WTC11 (cell line): ENCODE measurements around the gene CLP1. TPM values are rescaled to one million over a fixed set of nuclear protein-coding genes. Genes with fewer than 3 reads are reported as not detected.

ENCODE experiments used
- ATAC-seq: fragments of 200-7000 bp; cut with Tn5 transposase; 2 replicates; pipeline ENCODE4 v1.10.0; 2021; ENCODE audit warnings: mild to moderate bottlenecking, moderate library complexity
- CTCF ChIA-PET: fragments of 300-600 bp; sonication (Branson Sonifier 250); formaldehyde crosslinking; loops from one replicate; lab custom pipeline; 2021; ENCODE audit warnings: antibody characterized with exemption; lab: Charles Lee
- POLR2A ChIA-PET: fragments of 350-600 bp; sonication (Branson Sonifier 250); formaldehyde crosslinking; loops from one replicate; lab custom pipeline; 2021; ENCODE audit warnings: antibody characterized with exemption; lab: Charles Lee
- DNase-seq: peaks from one replicate; pipeline ENCODE4 v3.0.0; 2021; ENCODE audit warnings: low spot score
- H3K27ac Mint-ChIP-seq: 2 replicates; pipeline ENCODE4 v1.8.0; 2021; ENCODE audit warnings: mixed read lengths
- H3K27me3 Mint-ChIP-seq: 2 replicates; pipeline ENCODE4 v1.8.0; 2021; ENCODE audit warnings: low read depth, mild to moderate bottlenecking, moderate library complexity, mixed read lengths
- H3K36me3 Mint-ChIP-seq: 2 replicates; pipeline ENCODE4 v1.8.0; 2021; ENCODE audit warnings: mixed read lengths
- H3K4me1 Mint-ChIP-seq: 2 replicates; pipeline ENCODE4 v1.8.0; 2022; ENCODE audit warnings: mixed read lengths
- H3K4me3 Mint-ChIP-seq: 2 replicates; pipeline ENCODE4 v1.8.0; 2021; ENCODE audit warnings: mild to moderate bottlenecking, moderate library complexity, mixed read lengths
- H3K9me3 Mint-ChIP-seq: 2 replicates; pipeline ENCODE4 v1.8.0; 2021; ENCODE audit warnings: mixed read lengths
- CREM ChIP-seq: sonication (generic); formaldehyde crosslinking; IDR thresholded peaks from 2 replicates; pipeline ENCODE4 v1.8.1; 2022; ENCODE audit warnings: mild to moderate bottlenecking, missing genetic modification reagents, moderate library complexity
- ETV6 ChIP-seq: sonication (generic); formaldehyde crosslinking; IDR thresholded peaks from 2 replicates; pipeline ENCODE4 v1.8.1; 2022; ENCODE audit warnings: mild to moderate bottlenecking, missing genetic modification reagents
- FOXK1 ChIP-seq: sonication (generic); formaldehyde crosslinking; IDR thresholded peaks from 2 replicates; pipeline ENCODE4 v1.8.0; 2022; ENCODE audit warnings: mild to moderate bottlenecking, moderate library complexity, missing genetic modification reagents
- FOXP1 ChIP-seq: sonication (generic); formaldehyde crosslinking; IDR thresholded peaks from 2 replicates; pipeline ENCODE4 v1.8.0; 2022; ENCODE audit warnings: missing genetic modification reagents, mild to moderate bottlenecking, moderate library complexity, borderline replicate concordance
- GABPB1 ChIP-seq: sonication (generic); formaldehyde crosslinking; IDR thresholded peaks from 2 replicates; pipeline ENCODE4 v1.8.1; 2023; ENCODE audit warnings: mild to moderate bottlenecking, missing genetic modification reagents
- GRHL2 ChIP-seq: fragments of 250-450 bp; sonication (Bioruptor Pico); IDR thresholded peaks from 2 replicates; pipeline ENCODE4 v1.8.0; 2022; ENCODE audit warnings: mild to moderate bottlenecking, moderate library complexity; ENCODE audit not compliant: insufficient replicate concordance, severe bottlenecking
- KAT7 ChIP-seq: sonication (generic); formaldehyde crosslinking; IDR thresholded peaks from 2 replicates; pipeline ENCODE4 v1.8.1; 2023; ENCODE audit warnings: missing genetic modification reagents, mild to moderate bottlenecking, borderline replicate concordance
- MLX ChIP-seq: sonication (generic); formaldehyde crosslinking; IDR thresholded peaks from 2 replicates; pipeline ENCODE4 v1.8.1; 2023; ENCODE audit warnings: mild to moderate bottlenecking, missing genetic modification reagents, moderate library complexity
- MYBL2 ChIP-seq: sonication (generic); formaldehyde crosslinking; IDR thresholded peaks from 2 replicates; pipeline ENCODE4 v1.8.1; 2023; ENCODE audit warnings: mild to moderate bottlenecking, moderate library complexity, missing genetic modification reagents
- NFE2L1 ChIP-seq: sonication (generic); formaldehyde crosslinking; IDR thresholded peaks from 2 replicates; pipeline ENCODE4 v1.8.1; 2023; ENCODE audit warnings: missing genetic modification reagents
- NR2C2 ChIP-seq: sonication (generic); formaldehyde crosslinking; IDR thresholded peaks from 2 replicates; pipeline ENCODE4 v1.8.0; 2022; ENCODE audit warnings: mild to moderate bottlenecking, missing genetic modification reagents
- PRRX2 ChIP-seq: fragments of 250-450 bp; sonication (Bioruptor Pico); IDR thresholded peaks from 2 replicates; pipeline ENCODE4 v1.8.0; 2021; ENCODE audit warnings: mild to moderate bottlenecking
- RELA ChIP-seq: sonication (generic); formaldehyde crosslinking; IDR thresholded peaks from 2 replicates; pipeline ENCODE4 v1.8.1; 2022; ENCODE audit warnings: missing genetic modification reagents, mild to moderate bottlenecking, borderline replicate concordance
- SMAD3 ChIP-seq: sonication (generic); formaldehyde crosslinking; IDR thresholded peaks from 2 replicates; pipeline ENCODE4 v1.8.0; 2022; ENCODE audit warnings: missing genetic modification reagents, mild to moderate bottlenecking, borderline replicate concordance
- TEAD1 ChIP-seq: sonication (generic); formaldehyde crosslinking; IDR thresholded peaks from 2 replicates; pipeline ENCODE4 v1.8.0; 2022; ENCODE audit warnings: mild to moderate bottlenecking, missing genetic modification reagents
- ZNF138 ChIP-seq: sonication (generic); formaldehyde crosslinking; conservative IDR thresholded peaks from 2 replicates; pipeline ENCODE4 v1.8.1; 2022; ENCODE audit warnings: mild to moderate bottlenecking, moderate library complexity, missing genetic modification reagents
- ZNF263 ChIP-seq: sonication (generic); formaldehyde crosslinking; IDR thresholded peaks from 2 replicates; pipeline ENCODE4 v1.8.1; 2022; ENCODE audit warnings: low read depth, mild to moderate bottlenecking, moderate library complexity, missing genetic modification reagents
- ZNF425 ChIP-seq: fragments of 250-450 bp; sonication (Bioruptor Pico); conservative IDR thresholded peaks from 2 replicates; pipeline ENCODE4 v1.9.0; 2021; ENCODE audit warnings: mild to moderate bottlenecking
- total RNA-seq: library from RNA; stranded (reverse); gene quantifications from 3 replicates; pipeline ENCODE4 v1.2.3, GENCODE V29; 2021
- TF ChIP-seq, protein P1 (sequence below): sonication (generic); formaldehyde crosslinking; IDR thresholded peaks from 2 replicates; pipeline ENCODE4 v1.8.1; 2023; ENCODE audit warnings: mild to moderate bottlenecking, missing genetic modification reagents, moderate library complexity
- TF ChIP-seq, protein P2 (sequence below): sonication (generic); formaldehyde crosslinking; IDR thresholded peaks from 2 replicates; pipeline ENCODE4 v1.8.1; 2023; ENCODE audit warnings: mild to moderate bottlenecking, moderate library complexity, missing genetic modification reagents
- TF ChIP-seq, protein P3 (sequence below): sonication (generic); formaldehyde crosslinking; IDR thresholded peaks from 2 replicates; pipeline ENCODE4 v1.8.1; 2022; ENCODE audit warnings: low read depth, mild to moderate bottlenecking, moderate library complexity, missing genetic modification reagents, borderline replicate concordance
- TF ChIP-seq, protein P4 (sequence below): sonication (generic); formaldehyde crosslinking; IDR thresholded peaks from 2 replicates; pipeline ENCODE4 v1.8.0; 2022; ENCODE audit warnings: mild to moderate bottlenecking, missing genetic modification reagents
- TF ChIP-seq, protein P5 (sequence below): sonication (generic); formaldehyde crosslinking; IDR thresholded peaks from 2 replicates; pipeline ENCODE4 v1.8.0; 2022; ENCODE audit warnings: mild to moderate bottlenecking, missing genetic modification reagents
- TF ChIP-seq, protein P6 (sequence below): fragments of 200-600 bp; IDR thresholded peaks from 2 replicates; pipeline ENCODE4 v1.8.0; 2022; ENCODE audit warnings: antibody characterized with exemption

The CLP1 gene
- total RNA-seq, 1 experiment from 2014 or later: 26.3 TPM

DNA sequence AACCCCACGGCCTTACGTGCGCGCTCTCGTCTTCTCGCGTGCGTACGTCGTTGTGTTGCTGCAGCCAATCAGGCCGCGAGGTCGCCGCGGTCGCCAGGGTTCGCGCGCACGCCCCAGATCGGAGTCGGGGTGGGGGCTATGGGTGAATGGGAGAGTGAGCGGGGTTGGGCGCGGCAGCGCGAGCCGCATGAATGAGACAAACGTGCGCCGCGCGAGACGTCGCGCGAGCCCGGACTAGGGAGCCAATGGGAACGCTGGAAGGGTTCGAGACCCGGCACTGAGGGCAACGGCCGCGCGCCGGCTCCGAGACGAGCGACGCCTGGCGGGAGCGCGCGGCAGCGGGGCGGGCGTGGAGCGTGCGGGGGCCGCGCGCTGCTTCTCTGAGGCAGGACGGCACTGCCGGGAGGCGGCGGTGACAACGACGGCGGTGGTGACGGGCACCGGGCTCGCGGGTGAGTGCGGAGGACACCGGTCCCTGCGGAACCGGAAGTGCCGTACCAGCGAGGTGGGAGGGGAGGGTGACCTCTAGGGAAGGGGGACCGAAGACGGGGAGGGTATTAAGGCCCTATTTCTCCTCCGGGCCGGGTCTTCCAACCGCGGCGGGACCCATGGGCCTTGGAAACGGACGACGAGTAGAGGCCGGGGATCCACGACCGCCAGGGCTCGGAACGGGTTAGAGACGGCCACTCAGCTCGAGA lies 10.3 kb downstream of the CLP1 start, which contains the start of gene ZDHHC5:
Gene ZDHHC5, plus strand, starts transcription at position 379 of the 698 bp plus-strand sequence. CDS start 4,977 bp downstream, outside the sequence.
- ATAC-seq (peak; percentile 87), DNase-seq (peak; percentile 99)
- Mint-ChIP-seq H3K4me3 (peak within 1 kb of the TSS; percentile 99), H3K4me1 (peaks cover 19% of the 10 kb centered on the region), H3K27me3 (no peaks in the 10 kb centered on the region), H3K9me3 (no peaks in the 10 kb centered on the region), H3K27ac (peak within 1 kb of the TSS; percentile 100), H3K36me3 (peaks cover 18% of the 10 kb centered on the region)
- ChIA-PET POLR2A (interaction anchor here (0.7 to 0.9 kb wide), 2 partner anchors 27 to 28 kb away, joined by 5 read pairs; no protein-coding TSS in a partner anchor), CTCF (interaction anchor here (0.6 to 1.0 kb wide), 3 partner anchors 23 to 174 kb away, joined by 3 read pairs; partner anchors contain the start of gene BTBD18)
- TF ChIP-seq FOXK1 (CRISPR knock-in tag): peak; percentile 79; the same call in 1 of the 2 replicates
- 0 out of 2 replicates have a peak, but pooled peaks have one; percentile 18 for TF ChIP-seq MYBL2 (CRISPR knock-in tag)
- TF ChIP-seq, protein P1, sequence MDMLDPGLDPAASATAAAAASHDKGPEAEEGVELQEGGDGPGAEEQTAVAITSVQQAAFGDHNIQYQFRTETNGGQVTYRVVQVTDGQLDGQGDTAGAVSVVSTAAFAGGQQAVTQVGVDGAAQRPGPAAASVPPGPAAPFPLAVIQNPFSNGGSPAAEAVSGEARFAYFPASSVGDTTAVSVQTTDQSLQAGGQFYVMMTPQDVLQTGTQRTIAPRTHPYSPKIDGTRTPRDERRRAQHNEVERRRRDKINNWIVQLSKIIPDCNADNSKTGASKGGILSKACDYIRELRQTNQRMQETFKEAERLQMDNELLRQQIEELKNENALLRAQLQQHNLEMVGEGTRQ (CRISPR knock-in tag): no peak
- TF ChIP-seq ZNF138 (CRISPR knock-in tag): no peak
- no peak for TF ChIP-seq MLX (CRISPR knock-in tag)
- TF ChIP-seq PRRX2: no peak
- TF ChIP-seq NFE2L1: no peak
- peak; percentile 67; the same call in 1 of the 2 replicates for TF ChIP-seq ETV6 (CRISPR knock-in tag)
- TF ChIP-seq GRHL2 (CRISPR knock-in tag): no peak
- TF ChIP-seq, protein P2, sequence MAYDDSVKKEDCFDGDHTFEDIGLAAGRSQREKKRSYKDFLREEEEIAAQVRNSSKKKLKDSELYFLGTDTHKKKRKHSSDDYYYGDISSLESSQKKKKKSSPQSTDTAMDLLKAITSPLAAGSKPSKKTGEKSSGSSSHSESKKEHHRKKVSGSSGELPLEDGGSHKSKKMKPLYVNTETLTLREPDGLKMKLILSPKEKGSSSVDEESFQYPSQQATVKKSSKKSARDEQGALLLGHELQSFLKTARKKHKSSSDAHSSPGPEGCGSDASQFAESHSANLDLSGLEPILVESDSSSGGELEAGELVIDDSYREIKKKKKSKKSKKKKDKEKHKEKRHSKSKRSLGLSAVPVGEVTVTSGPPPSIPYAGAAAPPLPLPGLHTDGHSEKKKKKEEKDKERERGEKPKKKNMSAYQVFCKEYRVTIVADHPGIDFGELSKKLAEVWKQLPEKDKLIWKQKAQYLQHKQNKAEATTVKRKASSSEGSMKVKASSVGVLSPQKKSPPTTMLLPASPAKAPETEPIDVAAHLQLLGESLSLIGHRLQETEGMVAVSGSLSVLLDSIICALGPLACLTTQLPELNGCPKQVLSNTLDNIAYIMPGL (CRISPR knock-in tag): peak; percentile 84; the same call in 1 of the 2 replicates
- TF ChIP-seq RELA (CRISPR knock-in tag): 0 out of 2 replicates have a peak, but pooled peaks have one; percentile 50
- TF ChIP-seq, protein P3, sequence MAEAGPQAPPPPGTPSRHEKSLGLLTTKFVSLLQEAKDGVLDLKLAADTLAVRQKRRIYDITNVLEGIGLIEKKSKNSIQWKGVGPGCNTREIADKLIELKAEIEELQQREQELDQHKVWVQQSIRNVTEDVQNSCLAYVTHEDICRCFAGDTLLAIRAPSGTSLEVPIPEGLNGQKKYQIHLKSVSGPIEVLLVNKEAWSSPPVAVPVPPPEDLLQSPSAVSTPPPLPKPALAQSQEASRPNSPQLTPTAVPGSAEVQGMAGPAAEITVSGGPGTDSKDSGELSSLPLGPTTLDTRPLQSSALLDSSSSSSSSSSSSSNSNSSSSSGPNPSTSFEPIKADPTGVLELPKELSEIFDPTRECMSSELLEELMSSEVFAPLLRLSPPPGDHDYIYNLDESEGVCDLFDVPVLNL (CRISPR knock-in tag): no peak
- TF ChIP-seq TEAD1 (CRISPR knock-in tag): peak; percentile 49; the same call in 1 of the 2 replicates
- TF ChIP-seq FOXP1 (CRISPR knock-in tag): peak; percentile 20; the same call in 1 of the 2 replicates
- TF ChIP-seq, protein P4, sequence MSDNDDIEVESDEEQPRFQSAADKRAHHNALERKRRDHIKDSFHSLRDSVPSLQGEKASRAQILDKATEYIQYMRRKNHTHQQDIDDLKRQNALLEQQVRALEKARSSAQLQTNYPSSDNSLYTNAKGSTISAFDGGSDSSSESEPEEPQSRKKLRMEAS (CRISPR knock-in tag): peak; percentile 66; the same call in 1 of the 2 replicates
- 0 out of 2 replicates have a peak, but pooled peaks have one; percentile 36 for TF ChIP-seq SMAD3 (CRISPR knock-in tag)
- peak; percentile 59; the same call in 1 of the 2 replicates for TF ChIP-seq CREM (CRISPR knock-in tag)
- TF ChIP-seq ZNF263 (CRISPR knock-in tag): no peak
- TF ChIP-seq, protein P5, sequence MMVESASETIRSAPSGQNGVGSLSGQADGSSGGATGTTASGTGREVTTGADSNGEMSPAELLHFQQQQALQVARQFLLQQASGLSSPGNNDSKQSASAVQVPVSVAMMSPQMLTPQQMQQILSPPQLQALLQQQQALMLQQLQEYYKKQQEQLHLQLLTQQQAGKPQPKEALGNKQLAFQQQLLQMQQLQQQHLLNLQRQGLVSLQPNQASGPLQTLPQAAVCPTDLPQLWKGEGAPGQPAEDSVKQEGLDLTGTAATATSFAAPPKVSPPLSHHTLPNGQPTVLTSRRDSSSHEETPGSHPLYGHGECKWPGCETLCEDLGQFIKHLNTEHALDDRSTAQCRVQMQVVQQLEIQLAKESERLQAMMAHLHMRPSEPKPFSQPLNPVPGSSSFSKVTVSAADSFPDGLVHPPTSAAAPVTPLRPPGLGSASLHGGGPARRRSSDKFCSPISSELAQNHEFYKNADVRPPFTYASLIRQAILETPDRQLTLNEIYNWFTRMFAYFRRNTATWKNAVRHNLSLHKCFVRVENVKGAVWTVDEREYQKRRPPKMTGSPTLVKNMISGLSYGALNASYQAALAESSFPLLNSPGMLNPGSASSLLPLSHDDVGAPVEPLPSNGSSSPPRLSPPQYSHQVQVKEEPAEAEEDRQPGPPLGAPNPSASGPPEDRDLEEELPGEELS (CRISPR knock-in tag): peak; percentile 74
- peak; percentile 60 for TF ChIP-seq GABPB1 (CRISPR knock-in tag)
- TF ChIP-seq, protein P6, sequence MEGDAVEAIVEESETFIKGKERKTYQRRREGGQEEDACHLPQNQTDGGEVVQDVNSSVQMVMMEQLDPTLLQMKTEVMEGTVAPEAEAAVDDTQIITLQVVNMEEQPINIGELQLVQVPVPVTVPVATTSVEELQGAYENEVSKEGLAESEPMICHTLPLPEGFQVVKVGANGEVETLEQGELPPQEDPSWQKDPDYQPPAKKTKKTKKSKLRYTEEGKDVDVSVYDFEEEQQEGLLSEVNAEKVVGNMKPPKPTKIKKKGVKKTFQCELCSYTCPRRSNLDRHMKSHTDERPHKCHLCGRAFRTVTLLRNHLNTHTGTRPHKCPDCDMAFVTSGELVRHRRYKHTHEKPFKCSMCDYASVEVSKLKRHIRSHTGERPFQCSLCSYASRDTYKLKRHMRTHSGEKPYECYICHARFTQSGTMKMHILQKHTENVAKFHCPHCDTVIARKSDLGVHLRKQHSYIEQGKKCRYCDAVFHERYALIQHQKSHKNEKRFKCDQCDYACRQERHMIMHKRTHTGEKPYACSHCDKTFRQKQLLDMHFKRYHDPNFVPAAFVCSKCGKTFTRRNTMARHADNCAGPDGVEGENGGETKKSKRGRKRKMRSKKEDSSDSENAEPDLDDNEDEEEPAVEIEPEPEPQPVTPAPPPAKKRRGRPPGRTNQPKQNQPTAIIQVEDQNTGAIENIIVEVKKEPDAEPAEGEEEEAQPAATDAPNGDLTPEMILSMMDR: peak; percentile 22; the same call in 1 of the 2 replicates
- no peak; the same call in 1 of the 2 replicates for TF ChIP-seq NR2C2 (CRISPR knock-in tag)
- peak; percentile 68; the same call in 1 of the 2 replicates for TF ChIP-seq KAT7 (CRISPR knock-in tag)
- TF ChIP-seq ZNF425: no peak
